ENCODE measurements around the gene KIAA1755.

DNA sequence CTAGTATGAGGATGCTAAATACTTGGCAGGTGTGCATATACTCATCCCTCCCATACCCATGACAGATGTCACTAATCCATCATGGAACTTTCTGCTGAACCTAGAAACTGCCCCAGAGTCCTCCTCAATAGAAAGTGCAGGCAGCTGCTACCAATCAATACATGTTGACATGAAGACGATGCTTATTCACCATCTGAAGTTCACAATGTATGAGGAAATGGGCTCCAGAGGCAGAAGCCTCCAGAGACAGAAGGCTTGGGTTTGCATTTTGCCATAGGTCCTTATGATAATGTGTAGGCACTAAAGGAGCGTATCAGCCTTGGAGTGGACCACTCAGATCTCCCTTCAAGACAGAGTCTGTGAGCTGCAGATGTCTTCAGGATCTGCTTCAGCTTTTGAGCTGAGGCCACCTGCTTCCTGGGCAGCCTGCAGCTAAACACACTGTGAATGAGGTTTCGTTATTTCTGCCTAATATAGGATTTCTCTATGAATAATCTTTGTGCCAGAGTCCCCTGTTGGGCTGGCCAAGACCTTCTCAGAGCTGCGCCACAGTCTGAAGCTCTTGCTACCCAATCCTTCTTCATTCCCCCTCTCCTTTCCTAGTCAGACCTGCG is 7.5 kb upstream of the KIAA1755 start:
- TF ChIP-seq, protein P1, sequence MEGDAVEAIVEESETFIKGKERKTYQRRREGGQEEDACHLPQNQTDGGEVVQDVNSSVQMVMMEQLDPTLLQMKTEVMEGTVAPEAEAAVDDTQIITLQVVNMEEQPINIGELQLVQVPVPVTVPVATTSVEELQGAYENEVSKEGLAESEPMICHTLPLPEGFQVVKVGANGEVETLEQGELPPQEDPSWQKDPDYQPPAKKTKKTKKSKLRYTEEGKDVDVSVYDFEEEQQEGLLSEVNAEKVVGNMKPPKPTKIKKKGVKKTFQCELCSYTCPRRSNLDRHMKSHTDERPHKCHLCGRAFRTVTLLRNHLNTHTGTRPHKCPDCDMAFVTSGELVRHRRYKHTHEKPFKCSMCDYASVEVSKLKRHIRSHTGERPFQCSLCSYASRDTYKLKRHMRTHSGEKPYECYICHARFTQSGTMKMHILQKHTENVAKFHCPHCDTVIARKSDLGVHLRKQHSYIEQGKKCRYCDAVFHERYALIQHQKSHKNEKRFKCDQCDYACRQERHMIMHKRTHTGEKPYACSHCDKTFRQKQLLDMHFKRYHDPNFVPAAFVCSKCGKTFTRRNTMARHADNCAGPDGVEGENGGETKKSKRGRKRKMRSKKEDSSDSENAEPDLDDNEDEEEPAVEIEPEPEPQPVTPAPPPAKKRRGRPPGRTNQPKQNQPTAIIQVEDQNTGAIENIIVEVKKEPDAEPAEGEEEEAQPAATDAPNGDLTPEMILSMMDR (conservative IDR thresholded peaks at IDR 0.05; ENCODE audit: low read depth, low read length), result no peak
- TF ChIP-seq EZH2phosphoT487 (IDR thresholded peaks at IDR 0.05; ENCODE audit: borderline replicate concordance, low read length) (no peak), EZH2 (IDR thresholded peaks at IDR 0.05; ENCODE audit: low read length, unreplicated experiment) (no peak)

Data from PC-3 (cell line).